ENCODE data around the gene JAKMIP1.
A peak's percentile ranks its signal among the peaks of the same experiment; 100 is the strongest.

The JAKMIP1 gene

GRCh38 chr4:6001680-6002491 lies 198.5 kb downstream of the JAKMIP1 start:
- TF ChIP-seq FOXK2 (IDR thresholded peaks at IDR 0.05) (no peak), NFRKB (IDR thresholded peaks at IDR 0.05) (no peak), BHLHE40 (IDR thresholded peaks at IDR 0.05; ENCODE audit: borderline replicate concordance) (no peak), ELF4 (IDR thresholded peaks at IDR 0.05) (no peak), CTBP1 (IDR thresholded peaks at IDR 0.05; ENCODE audit: borderline replicate concordance) (no peak), SP1 (IDR thresholded peaks at IDR 0.05) (no peak), HDGF (IDR thresholded peaks at IDR 0.05; ENCODE audit: borderline replicate concordance) (no peak), TARDBP (IDR thresholded peaks at IDR 0.05) (no peak), FOXA1 (IDR thresholded peaks at IDR 0.05) (no peak), SUZ12 (IDR thresholded peaks at IDR 0.05) (no peak), L3MBTL2 (conservative IDR thresholded peaks at IDR 0.05) (no peak), FOXM1 (IDR thresholded peaks at IDR 0.05; ENCODE audit: borderline replicate concordance) (no peak), ZNF384 (IDR thresholded peaks at IDR 0.05) (no peak), ARNT (IDR thresholded peaks at IDR 0.05) (no peak), LEF1 (IDR thresholded peaks at IDR 0.05; ENCODE audit: borderline replicate concordance) (no peak)
- POLR2A ChIA-PET = no interaction called here
- DNase-seq (ENCODE audit: extremely low spot score) = no peak
- CTCF ChIA-PET = interaction anchor here (0.9 kb wide), 1 partner anchor 19 kb away, joined by 3 read pairs; no protein-coding TSS in a partner anchor

GRCh38 chr4:5999830-6000365 lies 200.5 kb downstream of the JAKMIP1 start:
- ChIA-PET CTCF (interaction anchor here (0.6 to 3.5 kb wide), 2 partner anchors 88 to 415 kb away, joined by 3 to 43 read pairs; no protein-coding TSS in a partner anchor), POLR2A (no interaction called here)
- DNase-seq (ENCODE audit: extremely low spot score) = no peak
- TF ChIP-seq ARNT (IDR thresholded peaks at IDR 0.05) = no peak
- TF ChIP-seq ZNF384 (IDR thresholded peaks at IDR 0.05) = no peak
- TF ChIP-seq SUZ12 (IDR thresholded peaks at IDR 0.05) = no peak
- no peak for TF ChIP-seq PKNOX1 (IDR thresholded peaks at IDR 0.05)
- TF ChIP-seq L3MBTL2 (conservative IDR thresholded peaks at IDR 0.05) = no peak
- TF ChIP-seq BHLHE40 (IDR thresholded peaks at IDR 0.05; ENCODE audit: borderline replicate concordance) = no peak
- no peak for TF ChIP-seq SP1 (IDR thresholded peaks at IDR 0.05)
- no peak for TF ChIP-seq HDGF (IDR thresholded peaks at IDR 0.05; ENCODE audit: borderline replicate concordance)
- TF ChIP-seq ELF4 (IDR thresholded peaks at IDR 0.05) = no peak
- no peak for TF ChIP-seq LEF1 (IDR thresholded peaks at IDR 0.05; ENCODE audit: borderline replicate concordance)
- no peak for TF ChIP-seq NFRKB (IDR thresholded peaks at IDR 0.05)

- no peak for DNase-seq (ENCODE audit: extremely low spot score)
- TF ChIP-seq BHLHE40 (IDR thresholded peaks at IDR 0.05; ENCODE audit: borderline replicate concordance) (no peak), FOXA1 (IDR thresholded peaks at IDR 0.05) (no peak), ZNF384 (IDR thresholded peaks at IDR 0.05) (no peak), CTBP1 (IDR thresholded peaks at IDR 0.05; ENCODE audit: borderline replicate concordance) (no peak), FOXK2 (IDR thresholded peaks at IDR 0.05) (no peak), SUZ12 (IDR thresholded peaks at IDR 0.05) (no peak), ELF4 (IDR thresholded peaks at IDR 0.05) (no peak), FOXM1 (IDR thresholded peaks at IDR 0.05; ENCODE audit: borderline replicate concordance) (no peak), HDGF (IDR thresholded peaks at IDR 0.05; ENCODE audit: borderline replicate concordance) (no peak), LEF1 (IDR thresholded peaks at IDR 0.05; ENCODE audit: borderline replicate concordance) (no peak), TARDBP (IDR thresholded peaks at IDR 0.05) (no peak), ARNT (IDR thresholded peaks at IDR 0.05) (no peak), SP1 (IDR thresholded peaks at IDR 0.05) (no peak), PKNOX1 (IDR thresholded peaks at IDR 0.05) (no peak), NFRKB (IDR thresholded peaks at IDR 0.05) (no peak), L3MBTL2 (conservative IDR thresholded peaks at IDR 0.05) (no peak)
- CTCF ChIA-PET = interaction anchor here (0.6 to 3.5 kb wide), 7 partner anchors 11 to 414 kb away, joined by 3 to 43 read pairs (median 4); no protein-coding TSS in a partner anchor
- POLR2A ChIA-PET = no interaction called here
Measured at GRCh38 chr4:5999356-5999755, 201.0 kb downstream of the JAKMIP1 start.

GRCh38 chr4:5998333-5998936 lies 201.9 kb downstream of the JAKMIP1 start:
- CTCF ChIA-PET = interaction anchor here (0.5 to 3.5 kb wide), 24 partner anchors 8 to 696 kb away, joined by 3 to 43 read pairs (median 4); partner anchors contain the start of gene S100P
- no peak for TF ChIP-seq ELF4 (IDR thresholded peaks at IDR 0.05)
- no peak for TF ChIP-seq LEF1 (IDR thresholded peaks at IDR 0.05; ENCODE audit: borderline replicate concordance)
- TF ChIP-seq HDGF (IDR thresholded peaks at IDR 0.05; ENCODE audit: borderline replicate concordance) = no peak
- no peak for TF ChIP-seq BHLHE40 (IDR thresholded peaks at IDR 0.05; ENCODE audit: borderline replicate concordance)
- TF ChIP-seq PKNOX1 (IDR thresholded peaks at IDR 0.05) = no peak
- TF ChIP-seq CTBP1 (IDR thresholded peaks at IDR 0.05; ENCODE audit: borderline replicate concordance) = no peak
- no peak for TF ChIP-seq NFRKB (IDR thresholded peaks at IDR 0.05)
- no peak for TF ChIP-seq SUZ12 (IDR thresholded peaks at IDR 0.05)
- TF ChIP-seq ARNT (IDR thresholded peaks at IDR 0.05) = no peak
- TF ChIP-seq FOXA1 (IDR thresholded peaks at IDR 0.05) = no peak
- no peak for TF ChIP-seq SP1 (IDR thresholded peaks at IDR 0.05)
- no peak for TF ChIP-seq FOXK2 (IDR thresholded peaks at IDR 0.05)
- DNase-seq (ENCODE audit: extremely low spot score) = peak; percentile 83
- POLR2A ChIA-PET = no interaction called here

- ChIA-PET POLR2A (no interaction called here), CTCF (interaction anchor here (3.5 kb wide), 1 partner anchor 92 kb away, joined by 43 read pairs; no protein-coding TSS in a partner anchor)
- DNase-seq (ENCODE audit: extremely low spot score) = no peak
- no peak for TF ChIP-seq ZNF384 (IDR thresholded peaks at IDR 0.05)
- no peak for TF ChIP-seq CTBP1 (IDR thresholded peaks at IDR 0.05; ENCODE audit: borderline replicate concordance)
- TF ChIP-seq L3MBTL2 (conservative IDR thresholded peaks at IDR 0.05) = no peak
- no peak for TF ChIP-seq NFRKB (IDR thresholded peaks at IDR 0.05)
- TF ChIP-seq FOXA1 (IDR thresholded peaks at IDR 0.05) = no peak
- no peak for TF ChIP-seq FOXK2 (IDR thresholded peaks at IDR 0.05)
- no peak for TF ChIP-seq TARDBP (IDR thresholded peaks at IDR 0.05)
- TF ChIP-seq HDGF (IDR thresholded peaks at IDR 0.05; ENCODE audit: borderline replicate concordance) = no peak
- TF ChIP-seq LEF1 (IDR thresholded peaks at IDR 0.05; ENCODE audit: borderline replicate concordance) = no peak
- TF ChIP-seq SP1 (IDR thresholded peaks at IDR 0.05) = no peak
- no peak for TF ChIP-seq SUZ12 (IDR thresholded peaks at IDR 0.05)
- no peak for TF ChIP-seq BHLHE40 (IDR thresholded peaks at IDR 0.05; ENCODE audit: borderline replicate concordance)
Measured at GRCh38 chr4:5996641-5997040, 203.7 kb downstream of the JAKMIP1 start.
